Measurements from ENCODE around the gene SENP5. TPM values are rescaled to one million over a fixed set of nuclear protein-coding genes. Genes with fewer than 3 reads are reported as not detected.

The SENP5 gene, protein sequence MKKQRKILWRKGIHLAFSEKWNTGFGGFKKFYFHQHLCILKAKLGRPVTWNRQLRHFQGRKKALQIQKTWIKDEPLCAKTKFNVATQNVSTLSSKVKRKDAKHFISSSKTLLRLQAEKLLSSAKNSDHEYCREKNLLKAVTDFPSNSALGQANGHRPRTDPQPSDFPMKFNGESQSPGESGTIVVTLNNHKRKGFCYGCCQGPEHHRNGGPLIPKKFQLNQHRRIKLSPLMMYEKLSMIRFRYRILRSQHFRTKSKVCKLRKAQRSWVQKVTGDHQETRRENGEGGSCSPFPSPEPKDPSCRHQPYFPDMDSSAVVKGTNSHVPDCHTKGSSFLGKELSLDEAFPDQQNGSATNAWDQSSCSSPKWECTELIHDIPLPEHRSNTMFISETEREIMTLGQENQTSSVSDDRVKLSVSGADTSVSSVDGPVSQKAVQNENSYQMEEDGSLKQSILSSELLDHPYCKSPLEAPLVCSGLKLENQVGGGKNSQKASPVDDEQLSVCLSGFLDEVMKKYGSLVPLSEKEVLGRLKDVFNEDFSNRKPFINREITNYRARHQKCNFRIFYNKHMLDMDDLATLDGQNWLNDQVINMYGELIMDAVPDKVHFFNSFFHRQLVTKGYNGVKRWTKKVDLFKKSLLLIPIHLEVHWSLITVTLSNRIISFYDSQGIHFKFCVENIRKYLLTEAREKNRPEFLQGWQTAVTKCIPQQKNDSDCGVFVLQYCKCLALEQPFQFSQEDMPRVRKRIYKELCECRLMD
- total RNA-seq: 25.4 and 46.6 TPM in 2 replicates

DNA sequence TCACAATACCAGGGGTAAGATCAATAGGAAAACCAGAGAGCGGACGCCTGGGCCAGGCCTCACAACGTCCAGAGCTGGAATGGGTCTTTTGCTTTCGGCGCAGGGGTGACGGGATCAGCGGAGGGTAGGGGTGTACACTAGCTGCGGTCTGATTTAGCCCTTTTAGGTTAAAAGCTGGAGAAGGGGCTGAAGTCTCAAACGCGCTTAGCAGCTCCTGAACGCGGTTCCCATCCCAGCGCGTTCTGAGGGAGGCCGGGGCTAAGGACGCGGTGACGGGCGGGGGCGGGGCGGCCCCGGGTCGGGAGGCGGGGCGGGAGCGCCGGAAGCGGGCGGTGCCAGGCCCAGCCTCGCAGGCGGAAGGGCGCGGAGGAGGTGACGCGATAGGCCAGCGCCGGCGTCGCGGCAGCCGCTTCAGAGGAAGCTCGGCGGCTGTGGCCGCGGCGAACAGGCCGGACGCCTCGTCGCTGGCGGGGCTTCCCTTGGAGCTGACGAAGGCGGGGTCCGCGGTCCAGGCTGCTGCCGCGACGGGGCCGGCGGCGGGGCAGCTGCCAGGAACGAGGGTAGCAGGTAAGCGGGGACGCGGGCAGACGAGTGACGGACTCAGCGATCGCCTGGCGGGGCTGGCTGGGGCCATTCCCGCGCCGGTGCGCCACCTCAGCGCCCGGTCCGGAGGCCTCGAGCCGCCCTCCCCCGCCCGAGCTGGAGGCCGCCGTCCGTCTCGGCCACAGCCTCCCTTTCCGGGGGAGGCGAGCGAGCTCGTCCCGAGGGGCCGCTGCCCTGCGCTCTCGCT is at the start of gene SENP5:
SENP5 (plus strand) TSS at position 414 of the 790 bp plus-strand sequence. CDS start 17,262 bp downstream, outside the sequence.

DNA sequence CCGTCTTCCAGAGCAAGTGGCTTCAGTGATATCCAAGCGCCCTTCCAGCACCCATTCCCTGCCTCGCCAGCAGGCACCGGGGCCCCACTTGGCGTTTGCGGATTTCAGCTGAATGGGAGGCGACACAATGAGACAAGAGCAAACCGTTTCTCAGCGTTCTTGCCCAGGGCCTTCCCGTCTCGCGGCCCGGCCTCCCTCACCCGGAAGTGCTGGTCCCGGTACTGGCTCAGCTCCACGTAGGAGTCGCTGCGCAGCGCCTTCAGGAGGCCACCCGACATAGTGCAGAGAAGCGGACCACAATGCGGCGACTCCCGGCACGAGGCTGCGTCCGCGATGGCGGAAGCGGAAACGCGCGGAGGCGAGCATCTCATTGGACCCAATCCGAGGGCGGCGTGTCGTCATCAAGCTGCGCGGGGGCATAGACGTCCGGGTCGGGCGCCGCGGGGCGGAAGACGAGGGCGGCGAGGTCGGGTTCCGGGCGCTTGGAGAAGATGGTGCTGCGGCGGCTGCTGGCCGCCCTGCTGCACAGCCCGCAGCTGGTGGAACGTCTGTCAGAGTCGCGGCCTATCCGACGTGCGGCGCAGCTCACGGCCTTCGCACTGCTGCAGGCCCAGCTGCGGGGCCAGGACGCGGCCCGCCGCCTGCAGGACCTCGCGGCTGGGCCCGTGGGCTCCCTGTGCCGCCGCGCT is 74.7 kb downstream of the SENP5 start, which contains the start of gene NCBP2:
NCBP2 (minus strand) TSS at position 303 of the 689 bp plus-strand sequence; CDS start at position 278, 25 bp downstream.

DNA sequence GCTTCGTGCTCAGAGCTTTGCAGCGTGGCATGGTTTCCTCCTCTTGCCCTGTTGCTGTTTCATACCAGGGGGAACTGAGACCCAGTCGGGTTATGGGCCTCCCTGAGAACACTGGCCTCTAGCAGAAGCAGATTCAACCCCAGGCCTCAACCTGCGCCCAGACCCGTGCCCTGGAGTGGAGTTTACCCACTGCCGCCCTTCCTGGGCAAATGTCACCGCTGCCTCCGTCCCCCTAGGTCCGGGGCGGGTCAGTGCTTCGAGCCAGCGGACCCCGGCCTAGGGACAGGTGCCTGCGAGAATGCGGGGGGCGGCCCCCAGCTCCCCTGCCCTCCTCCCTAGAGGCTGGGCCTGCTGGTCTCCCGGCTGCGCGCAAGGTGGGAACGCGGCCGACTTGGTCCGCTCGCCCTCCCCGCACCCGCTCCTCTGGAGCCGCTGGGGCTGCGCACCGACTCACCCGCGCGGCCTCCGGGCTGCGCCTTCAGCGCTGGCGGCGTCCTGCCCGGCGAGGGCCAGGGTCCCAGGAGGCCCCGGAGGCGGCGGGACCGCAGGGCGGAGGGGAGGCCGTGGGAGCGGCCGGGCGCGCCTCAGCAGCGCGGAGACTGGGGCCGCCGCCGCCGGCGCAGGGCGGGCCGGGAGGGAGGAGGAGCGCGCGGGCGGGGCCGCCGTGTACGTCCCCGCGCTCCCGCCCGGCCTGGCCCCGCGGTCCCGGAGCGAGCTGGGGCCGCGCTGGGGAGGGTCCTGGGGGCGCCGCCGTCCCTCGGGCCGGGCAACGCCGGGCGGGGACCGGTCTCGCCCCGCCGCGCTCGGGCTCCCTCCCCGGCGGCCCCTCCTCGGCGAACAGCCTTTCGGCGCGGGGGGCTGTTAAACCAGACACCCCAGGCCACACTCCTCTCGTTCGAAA is 100.8 kb downstream of the SENP5 start, which contains the start of gene PIGZ:
PIGZ (minus strand) TSS at position 601 of the 901 bp plus-strand sequence. CDS start 16,802 bp downstream, outside the sequence.

Other genes starting within 250 kb of the SENP5 start
- gene NRROS, start 228.2 kb upstream of the SENP5 start, total RNA-seq: 4.4 and 5.7 TPM in 2 replicates
- gene CEP19, start 155.7 kb upstream of the SENP5 start, total RNA-seq: 2.1 and 5.2 TPM in 2 replicates
- 9.6 and 24.4 TPM in 2 replicates for gene PIGX, start 155.5 kb upstream of the SENP5 start, total RNA-seq
- gene PAK2, start 128.1 kb upstream of the SENP5 start, total RNA-seq: 48.6 and 198 TPM in 2 replicates
- 41.6 and 80.2 TPM in 2 replicates for gene NCBP2, start 74.6 kb downstream of the SENP5 start, total RNA-seq
- gene PIGZ, start 100.9 kb downstream of the SENP5 start, total RNA-seq: 2.1 and 3.5 TPM in 2 replicates
- gene MELTF, start 161.9 kb downstream of the SENP5 start, total RNA-seq: 0.49 and 4.1 TPM in 2 replicates